DND-41 (cell line): ENCODE results near the gene REPS2.

Experiments used
- ATAC-seq: fragments of 200-7000 bp; cut with Tn5 transposase; 3 replicates; pipeline ENCODE4 v1.9.1; 2021; ENCODE audit warnings: low read depth; ENCODE audit not compliant: insufficient read depth
- DNase-seq: peaks from one replicate; pipeline ENCODE4 v3.0.0-alpha.2; 2020
- H2AFZ ChIP-seq: 2 replicates; pipeline ENCODE4 v1.6.0; 2012; ENCODE audit warnings: low read depth, low read length
- H3K27ac ChIP-seq: 2 replicates; pipeline ENCODE4 v1.5.1; 2012; ENCODE audit warnings: low read length, inconsistent platforms
- H3K27me3 ChIP-seq: fragments of 200-600 bp; sonication (generic); 2 replicates; pipeline ENCODE4 v1.6.0; 2012; ENCODE audit warnings: low read length, mild to moderate bottlenecking, inconsistent platforms; ENCODE audit not compliant: insufficient read depth, poor library complexity
- H3K36me3 ChIP-seq: 2 replicates; pipeline ENCODE4 v1.5.1; 2012; ENCODE audit warnings: low read length, inconsistent platforms; ENCODE audit not compliant: insufficient read depth
- H3K4me1 ChIP-seq: 2 replicates; pipeline ENCODE4 v1.5.1; 2012; ENCODE audit warnings: mild to moderate bottlenecking, low read length; ENCODE audit not compliant: insufficient read depth
- H3K4me2 ChIP-seq: 2 replicates; pipeline ENCODE4 v1.6.0; 2012; ENCODE audit warnings: mild to moderate bottlenecking, moderate library complexity, low read length, inconsistent platforms; ENCODE audit not compliant: insufficient read depth
- H3K4me3 ChIP-seq, 2 experiments: fragments of 200-600 bp in 1 of 2; shearing (Covaris generic) in 1 of 2; 2 replicates each; pipeline ENCODE4 v1.5.1; 2012 to 2016; ENCODE audit warnings: inconsistent platforms in 2 of 2, low read length in 2 of 2, mild to moderate bottlenecking in 2 of 2, low read depth in 1 of 2, moderate library complexity in 1 of 2
- H3K79me2 ChIP-seq: 2 replicates; pipeline ENCODE4 v1.6.0; 2012; ENCODE audit warnings: low read length, inconsistent platforms; ENCODE audit not compliant: insufficient read depth
- H3K9ac ChIP-seq: 2 replicates; pipeline ENCODE4 v1.6.0; 2012; ENCODE audit warnings: low read depth, mild to moderate bottlenecking, inconsistent platforms, low read length, moderate library complexity
- H3K9me3 ChIP-seq: 2 replicates; pipeline ENCODE4 v1.5.1; 2012; ENCODE audit warnings: low read length, moderate library complexity, mild to moderate bottlenecking, inconsistent platforms; ENCODE audit not compliant: insufficient read depth, severe bottlenecking
- H4K20me1 ChIP-seq: 2 replicates; pipeline ENCODE4 v1.6.0; 2012; ENCODE audit warnings: low read length; ENCODE audit not compliant: insufficient read depth
- CTCF ChIP-seq: IDR thresholded peaks from 2 replicates; pipeline ENCODE4 v1.5.1; 2012; ENCODE audit warnings: borderline replicate concordance, low read length, moderate library complexity, mild to moderate bottlenecking; ENCODE audit not compliant: poor library complexity, severe bottlenecking; ENCODE audit errors: extremely low read depth
- EZH2 ChIP-seq: IDR thresholded peaks from 3 replicates; pipeline ENCODE4 v1.6.1; 2012; ENCODE audit warnings: borderline replicate concordance, low read depth, mild to moderate bottlenecking, moderate library complexity, low read length, inconsistent platforms; ENCODE audit not compliant: severe bottlenecking

REPS2 gene

GRCh38 chrX:17183566-17183965, 237.1 kb downstream of the REPS2 start:
- no peaks in the 10 kb centered on the region for H3K27me3 ChIP-seq
- TF ChIP-seq CTCF (no peak), EZH2 (no peak)
- H3K9me3 ChIP-seq: no peaks in the 10 kb centered on the region
- H2AFZ ChIP-seq: no peak overlapping the region
- no peak overlapping the region for H3K4me2 ChIP-seq
- no peaks in the 10 kb centered on the region for H3K79me2 ChIP-seq
- no peak overlapping the region for H3K4me3 ChIP-seq
- no peak overlapping the region for H3K9ac ChIP-seq
- H4K20me1 ChIP-seq: no peaks in the 10 kb centered on the region
- ATAC-seq (no peak), DNase-seq (no peak)
- H3K27ac ChIP-seq: no peak overlapping the region
- H3K36me3 ChIP-seq: no peaks in the 10 kb centered on the region
- no peaks in the 10 kb centered on the region for H3K4me1 ChIP-seq

GRCh38 chrX:17185431-17185830, 239.0 kb downstream of the REPS2 start:
- H3K9ac ChIP-seq: no peak overlapping the region
- no peak overlapping the region for H3K4me3 ChIP-seq
- no peaks in the 10 kb centered on the region for H3K27me3 ChIP-seq
- no peaks in the 10 kb centered on the region for H3K9me3 ChIP-seq
- H2AFZ ChIP-seq: no peak overlapping the region
- no peaks in the 10 kb centered on the region for H4K20me1 ChIP-seq
- H3K79me2 ChIP-seq: no peaks in the 10 kb centered on the region
- no peaks in the 10 kb centered on the region for H3K4me1 ChIP-seq
- no peak overlapping the region for H3K4me2 ChIP-seq
- no peaks in the 10 kb centered on the region for H3K36me3 ChIP-seq
- H3K27ac ChIP-seq: no peak overlapping the region
- TF ChIP-seq CTCF: no peak
- no peak for TF ChIP-seq EZH2
- DNase-seq (no peak), ATAC-seq (no peak)

- no peaks in the 10 kb centered on the region for H3K9me3 ChIP-seq
- H3K36me3 ChIP-seq: no peaks in the 10 kb centered on the region
- H3K27me3 ChIP-seq: no peaks in the 10 kb centered on the region
- H3K4me2 ChIP-seq: no peak overlapping the region
- no peak overlapping the region for H3K4me3 ChIP-seq
- DNase-seq: no peak
- ATAC-seq: no peak
- no peaks in the 10 kb centered on the region for H3K4me1 ChIP-seq
- no peak overlapping the region for H3K9ac ChIP-seq
- TF ChIP-seq EZH2: no peak
- no peak for TF ChIP-seq CTCF
- no peaks in the 10 kb centered on the region for H4K20me1 ChIP-seq
- no peak overlapping the region for H2AFZ ChIP-seq
- no peak overlapping the region for H3K27ac ChIP-seq
- H3K79me2 ChIP-seq: no peaks in the 10 kb centered on the region
Measured at GRCh38 chrX:17187136-17187756, 240.8 kb downstream of the REPS2 start.
